ENCODE measurements around the gene RASA3.

The RASA3 gene

GRCh38 chr13:114077933-114078325, 54.5 kb downstream of the RASA3 start:
- peak; percentile 20 for DNase-seq

GRCh38 chr13:114077099-114077932, 55.1 kb downstream of the RASA3 start:
- DNase-seq: peak; percentile 16

GRCh38 chr13:114076329-114077090, 55.9 kb downstream of the RASA3 start:
- DNase-seq: peak; percentile 16

- peak; percentile 12 for DNase-seq
Measured at GRCh38 chr13:114075811-114076210, 56.6 kb downstream of the RASA3 start.

- DNase-seq: peak; percentile 19
Measured at GRCh38 chr13:114074671-114075315, 57.6 kb downstream of the RASA3 start.

GRCh38 chr13:114073881-114074612, 58.4 kb downstream of the RASA3 start:
- peak; percentile 17 for DNase-seq

- peak; percentile 11 for DNase-seq
Measured at GRCh38 chr13:114072421-114072820, 60.0 kb downstream of the RASA3 start.

- DNase-seq: peak; percentile 17
Measured at GRCh38 chr13:114071991-114072390, 60.4 kb downstream of the RASA3 start.

- peak; percentile 13 for DNase-seq
Measured at GRCh38 chr13:114071410-114071809, 61.0 kb downstream of the RASA3 start.

- peak; percentile 13 for DNase-seq
Measured at GRCh38 chr13:114070098-114070799, 62.2 kb downstream of the RASA3 start.

GRCh38 chr13:114069376-114070097, 62.9 kb downstream of the RASA3 start:
- DNase-seq: peak; percentile 16

- no peak for DNase-seq
Measured at GRCh38 chr13:114068656-114069318, 63.6 kb downstream of the RASA3 start.

GRCh38 chr13:114067886-114068651, 64.4 kb downstream of the RASA3 start:
- DNase-seq: peak; percentile 62

- peak; percentile 50 for DNase-seq
Measured at GRCh38 chr13:114067381-114067885, 65.0 kb downstream of the RASA3 start.

- DNase-seq: no peak
Measured at GRCh38 chr13:114066956-114067355, 65.5 kb downstream of the RASA3 start.

GRCh38 chr13:114065926-114066774, 66.3 kb downstream of the RASA3 start:
- DNase-seq: no peak

- DNase-seq: peak; percentile 80
Measured at GRCh38 chr13:114065141-114065925, 67.1 kb downstream of the RASA3 start.

All from activated T-cell treated with anti-CD3 and anti-CD28 coated beads, Interleukin-2, amount 50 U/mL, for 1 hour (primary cell).